ENCODE results near the gene RNF141. TPM values are rescaled to one million over a fixed set of nuclear protein-coding genes. Genes with fewer than 3 reads are reported as not detected.

The RNF141 gene
- total and polyA plus RNA-seq, 2 donors (not counting 1 experiment from before 2014, with no cell fraction given): 32.5 to 43.5 TPM

DNA sequence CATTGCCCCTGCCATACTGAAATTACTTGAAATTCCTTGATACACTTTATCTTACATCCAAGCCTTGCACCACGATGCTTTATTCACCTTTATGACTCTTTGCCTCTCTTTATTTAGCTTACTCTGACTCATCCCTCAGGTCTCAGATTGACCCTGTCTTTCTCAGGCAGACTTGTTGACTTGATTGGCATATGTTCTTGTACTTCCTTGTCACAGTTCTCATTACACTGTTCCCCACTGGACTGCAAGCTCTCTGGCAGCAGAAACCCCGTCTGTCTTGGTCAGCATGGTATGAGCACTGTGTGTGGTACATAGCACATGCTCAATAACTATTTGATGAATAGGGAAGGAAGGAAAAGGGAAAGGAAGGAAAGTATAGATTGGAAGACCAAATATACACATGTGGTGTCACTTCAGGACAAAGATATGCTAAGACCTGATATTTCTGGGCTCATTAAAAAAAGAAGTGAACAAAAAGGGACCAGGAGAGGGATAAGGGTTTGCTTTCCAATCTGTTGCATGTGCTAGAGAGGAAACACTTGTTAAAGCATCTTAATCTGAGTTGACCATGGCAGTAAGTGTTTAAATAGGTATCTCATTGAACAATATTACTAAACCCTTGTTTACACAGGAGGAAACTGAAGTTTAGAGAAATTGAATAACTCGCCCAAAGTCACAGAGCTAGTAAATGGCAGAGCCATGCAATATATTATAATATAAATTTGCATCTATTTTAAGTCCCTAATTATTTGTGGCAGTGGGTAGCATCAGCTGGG is 20.2 kb upstream of the RNF141 start:
- no peak for TF ChIP-seq EZH2 (IDR thresholded peaks at IDR 0.05; ENCODE audit: low read length, missing control alignments)
- TF ChIP-seq, protein P1, sequence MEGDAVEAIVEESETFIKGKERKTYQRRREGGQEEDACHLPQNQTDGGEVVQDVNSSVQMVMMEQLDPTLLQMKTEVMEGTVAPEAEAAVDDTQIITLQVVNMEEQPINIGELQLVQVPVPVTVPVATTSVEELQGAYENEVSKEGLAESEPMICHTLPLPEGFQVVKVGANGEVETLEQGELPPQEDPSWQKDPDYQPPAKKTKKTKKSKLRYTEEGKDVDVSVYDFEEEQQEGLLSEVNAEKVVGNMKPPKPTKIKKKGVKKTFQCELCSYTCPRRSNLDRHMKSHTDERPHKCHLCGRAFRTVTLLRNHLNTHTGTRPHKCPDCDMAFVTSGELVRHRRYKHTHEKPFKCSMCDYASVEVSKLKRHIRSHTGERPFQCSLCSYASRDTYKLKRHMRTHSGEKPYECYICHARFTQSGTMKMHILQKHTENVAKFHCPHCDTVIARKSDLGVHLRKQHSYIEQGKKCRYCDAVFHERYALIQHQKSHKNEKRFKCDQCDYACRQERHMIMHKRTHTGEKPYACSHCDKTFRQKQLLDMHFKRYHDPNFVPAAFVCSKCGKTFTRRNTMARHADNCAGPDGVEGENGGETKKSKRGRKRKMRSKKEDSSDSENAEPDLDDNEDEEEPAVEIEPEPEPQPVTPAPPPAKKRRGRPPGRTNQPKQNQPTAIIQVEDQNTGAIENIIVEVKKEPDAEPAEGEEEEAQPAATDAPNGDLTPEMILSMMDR (conservative IDR thresholded peaks at IDR 0.05 in 1 of 2, IDR thresholded peaks at IDR 0.05 in 1 of 2; ENCODE audit: low read depth in 1 of 2, low read length in 2 of 2): no peak
- no peak overlapping the region for H2AFZ ChIP-seq (ENCODE audit: low read length)
- H3K79me2 ChIP-seq (ENCODE audit: control insufficient read depth, insufficient read depth, low read length): no peaks in the 10 kb centered on the region
- no peaks in the 10 kb centered on the region for H4K20me1 ChIP-seq (ENCODE audit: control insufficient read depth, extremely low read depth, insufficient read depth, low read length)
- no peak overlapping the region for H3K9ac ChIP-seq (ENCODE audit: insufficient read depth, low read length)
- H3K36me3 ChIP-seq (ENCODE audit: control insufficient read depth, insufficient read depth, low read length): no peaks in the 10 kb centered on the region
- H3K4me2 ChIP-seq (ENCODE audit: extremely low read depth, insufficient read depth, low read length): no peak overlapping the region
- DNase-seq (ENCODE audit: low read depth in 2 of 2): no peak
- H3K27me3 ChIP-seq (ENCODE audit: control insufficient read depth, insufficient read depth, low read length): no peaks in the 10 kb centered on the region
- no peak overlapping the region for H3K4me3 ChIP-seq (replicated peaks in 1 of 4; ENCODE audit: control extremely low read depth in 1 of 4, insufficient read depth in 1 of 4, low read depth in 3 of 4, low read length in 4 of 4)
- H3K9me3 ChIP-seq (ENCODE audit: control insufficient read depth, insufficient read depth, low read depth, low read length): no peaks in the 10 kb centered on the region
- H3K4me1 ChIP-seq (ENCODE audit: control insufficient read depth, extremely low read depth, insufficient read depth, low read length): no peaks in the 10 kb centered on the region
- no peak overlapping the region for H3K27ac ChIP-seq (ENCODE audit: insufficient read depth, low read length)

DNA sequence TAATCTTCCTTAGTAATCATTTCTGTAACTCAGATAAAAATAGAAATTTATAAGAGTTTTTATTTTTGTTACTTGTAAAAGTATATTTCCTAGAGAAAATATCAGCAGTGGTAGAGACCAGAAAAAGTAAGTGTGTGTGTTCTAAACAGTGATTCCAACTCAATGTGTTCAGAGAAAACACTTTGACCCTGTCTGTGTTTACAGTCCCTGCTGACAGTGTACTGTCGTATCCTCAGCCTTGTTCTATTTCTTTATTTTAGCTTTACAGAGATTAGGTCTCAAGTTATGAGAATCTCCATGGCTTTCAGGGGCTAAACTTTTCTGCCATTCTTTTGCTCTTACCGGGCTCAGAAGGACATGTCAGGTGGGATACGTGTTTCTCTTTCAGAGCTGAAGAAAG is 17.3 kb upstream of the RNF141 start:
- Histone ChIP-seq H3K4me3 (replicated peaks in 1 of 4; ENCODE audit: control extremely low read depth in 1 of 4, insufficient read depth in 1 of 4, low read depth in 3 of 4, low read length in 4 of 4) (no peak overlapping the region), H3K27me3 (ENCODE audit: control insufficient read depth, insufficient read depth, low read length) (no peaks in the 10 kb centered on the region), H3K79me2 (ENCODE audit: control insufficient read depth, insufficient read depth, low read length) (no peaks in the 10 kb centered on the region), H3K9ac (ENCODE audit: insufficient read depth, low read length) (no peak overlapping the region), H4K20me1 (ENCODE audit: control insufficient read depth, extremely low read depth, insufficient read depth, low read length) (no peaks in the 10 kb centered on the region), H3K27ac (ENCODE audit: insufficient read depth, low read length) (no peak overlapping the region), H3K4me2 (ENCODE audit: extremely low read depth, insufficient read depth, low read length) (no peak overlapping the region), H2AFZ (ENCODE audit: low read length) (no peak overlapping the region), H3K4me1 (ENCODE audit: control insufficient read depth, extremely low read depth, insufficient read depth, low read length) (no peaks in the 10 kb centered on the region), H3K9me3 (ENCODE audit: control insufficient read depth, insufficient read depth, low read depth, low read length) (no peaks in the 10 kb centered on the region), H3K36me3 (ENCODE audit: control insufficient read depth, insufficient read depth, low read length) (no peaks in the 10 kb centered on the region)
- no peak for TF ChIP-seq EZH2 (IDR thresholded peaks at IDR 0.05; ENCODE audit: low read length, missing control alignments)
- TF ChIP-seq, protein P1 (conservative IDR thresholded peaks at IDR 0.05 in 1 of 2, IDR thresholded peaks at IDR 0.05 in 1 of 2; ENCODE audit: low read depth in 1 of 2, low read length in 2 of 2): no peak
- DNase-seq (ENCODE audit: low read depth in 2 of 2): no peak

DNA sequence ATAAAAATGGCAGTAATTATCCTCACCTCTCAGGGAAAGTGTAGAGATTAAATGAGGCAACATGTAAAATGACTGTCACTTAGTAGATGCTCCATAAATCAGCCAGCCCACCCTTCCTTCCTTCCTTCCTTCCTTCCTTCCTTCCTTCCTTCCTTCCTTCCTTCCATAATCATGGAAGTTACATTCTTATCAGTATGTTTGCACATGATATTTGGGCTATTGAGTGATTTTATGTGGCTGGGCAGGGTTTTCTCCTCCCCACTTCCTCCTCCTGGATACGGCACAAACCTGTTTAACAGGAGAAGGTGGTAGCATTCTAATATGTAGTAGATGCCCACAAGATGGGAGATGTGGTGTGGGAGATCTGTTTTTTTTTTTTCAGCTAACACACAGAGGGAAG is 15.6 kb upstream of the RNF141 start:
- Histone ChIP-seq H3K27ac (ENCODE audit: insufficient read depth, low read length) (no peak overlapping the region), H3K36me3 (ENCODE audit: control insufficient read depth, insufficient read depth, low read length) (no peaks in the 10 kb centered on the region), H3K9me3 (ENCODE audit: control insufficient read depth, insufficient read depth, low read depth, low read length) (no peaks in the 10 kb centered on the region), H3K27me3 (ENCODE audit: control insufficient read depth, insufficient read depth, low read length) (no peaks in the 10 kb centered on the region), H3K4me3 (replicated peaks in 1 of 4; ENCODE audit: control extremely low read depth in 1 of 4, insufficient read depth in 1 of 4, low read depth in 3 of 4, low read length in 4 of 4) (no peak overlapping the region), H3K79me2 (ENCODE audit: control insufficient read depth, insufficient read depth, low read length) (no peaks in the 10 kb centered on the region), H3K4me2 (ENCODE audit: extremely low read depth, insufficient read depth, low read length) (no peak overlapping the region), H3K4me1 (ENCODE audit: control insufficient read depth, extremely low read depth, insufficient read depth, low read length) (no peaks in the 10 kb centered on the region), H3K9ac (ENCODE audit: insufficient read depth, low read length) (no peak overlapping the region), H2AFZ (ENCODE audit: low read length) (no peak overlapping the region), H4K20me1 (ENCODE audit: control insufficient read depth, extremely low read depth, insufficient read depth, low read length) (no peaks in the 10 kb centered on the region)
- no peak for DNase-seq (ENCODE audit: low read depth in 2 of 2)
- TF ChIP-seq, protein P1 (conservative IDR thresholded peaks at IDR 0.05 in 1 of 2, IDR thresholded peaks at IDR 0.05 in 1 of 2; ENCODE audit: low read depth in 1 of 2, low read length in 2 of 2): no peak
- TF ChIP-seq EZH2 (IDR thresholded peaks at IDR 0.05; ENCODE audit: low read length, missing control alignments): no peak

All from fibroblast of lung (primary cell).